Activated CD4-positive, alpha-beta T cell treated with anti-CD3 and anti-CD28 coated beads for 48 hours (primary cell): Measurements from ENCODE around the gene MZF1.
"Not testable (repeated sequence)": the region's sequence is repeated elsewhere in the genome, so short reads cannot be mapped to it uniquely, and the experiment has no call there.

Source experiments
- DNase-seq: peaks from one replicate; pipeline ENCODE4 v3.0.0-alpha.2; 2020

MZF1 gene

DNA sequence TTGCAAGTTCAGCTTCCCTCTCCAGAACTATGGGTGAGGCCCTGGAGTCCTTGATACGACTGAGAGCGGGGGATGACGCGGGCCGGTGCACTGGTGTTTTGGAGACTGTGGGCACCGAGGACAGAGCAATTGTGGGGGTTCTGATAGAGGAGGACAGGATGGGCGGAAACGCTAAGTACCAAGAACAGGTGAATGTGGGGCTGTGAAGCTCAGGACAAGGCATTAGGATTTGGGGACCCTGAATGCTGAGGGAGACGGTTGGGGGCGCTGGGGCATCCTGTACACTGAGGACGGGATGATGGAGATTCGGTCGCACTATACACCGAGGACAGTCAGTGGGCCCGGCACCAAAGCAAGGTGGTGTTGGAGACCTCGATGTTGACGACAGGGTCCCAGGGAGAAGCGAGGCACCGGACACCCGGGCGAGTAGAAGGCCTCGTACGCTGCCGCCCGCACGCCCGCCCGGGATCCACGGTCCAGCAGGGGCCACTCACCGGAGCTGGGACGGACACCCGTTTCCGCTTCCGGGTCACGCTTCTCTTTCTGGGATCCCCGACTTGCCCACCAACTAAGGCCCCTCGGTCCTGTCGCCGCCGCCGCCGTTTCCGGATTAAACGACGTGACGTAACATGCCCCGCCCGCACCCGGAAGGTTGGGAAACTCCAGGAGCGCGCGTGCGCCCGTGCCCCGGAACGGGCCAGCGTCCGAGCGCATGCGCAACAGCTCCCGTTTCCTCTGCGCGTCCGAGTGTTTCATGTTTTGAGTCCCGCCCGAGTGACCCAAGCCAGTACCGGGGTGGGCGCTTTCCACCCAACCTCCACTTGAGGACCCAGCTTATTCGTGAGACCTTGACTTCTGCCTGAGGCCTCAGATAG is 18.4 kb downstream of the MZF1 start, which contains the start of gene CHMP2A:
CHMP2A (minus strand) TSS at position 612 of the 875 bp plus-strand sequence. CDS start 893 bp downstream, outside the sequence.
- DNase-seq: peak; percentile 99

DNA sequence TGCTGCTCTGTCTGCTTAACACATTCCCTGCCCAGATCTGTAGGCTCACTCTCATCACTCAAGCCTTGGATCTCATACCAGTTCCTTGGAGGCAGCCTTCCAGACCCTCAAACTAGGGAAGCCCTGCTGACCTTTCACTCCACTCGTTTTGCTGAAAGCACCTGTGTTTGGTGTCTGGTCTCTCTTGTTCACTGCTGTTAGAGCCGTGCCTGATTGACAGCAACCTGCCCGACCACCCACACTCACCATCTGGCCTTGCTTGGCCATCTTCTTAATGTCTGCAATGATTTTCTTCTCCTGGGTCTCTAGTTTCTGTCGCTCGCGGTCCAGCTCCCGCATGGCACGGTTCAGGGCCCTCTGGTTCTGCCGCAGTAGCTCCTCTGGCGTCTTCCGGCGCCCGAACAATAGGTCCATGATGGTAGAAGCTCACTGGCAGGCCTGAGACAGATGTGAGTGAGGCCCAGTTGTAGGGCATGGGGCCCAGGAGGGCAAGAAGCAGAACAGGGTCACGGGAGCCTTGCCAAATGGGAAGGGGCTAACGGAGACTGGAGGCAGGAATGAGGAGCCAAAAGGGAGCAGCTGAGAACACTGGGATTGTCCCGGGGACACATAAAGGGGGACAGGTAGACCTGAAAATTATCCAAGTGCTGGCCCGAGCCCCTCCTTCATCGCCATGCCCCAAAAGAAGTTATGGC is 19.2 kb downstream of the MZF1 start:
- DNase-seq: no peak

DNA sequence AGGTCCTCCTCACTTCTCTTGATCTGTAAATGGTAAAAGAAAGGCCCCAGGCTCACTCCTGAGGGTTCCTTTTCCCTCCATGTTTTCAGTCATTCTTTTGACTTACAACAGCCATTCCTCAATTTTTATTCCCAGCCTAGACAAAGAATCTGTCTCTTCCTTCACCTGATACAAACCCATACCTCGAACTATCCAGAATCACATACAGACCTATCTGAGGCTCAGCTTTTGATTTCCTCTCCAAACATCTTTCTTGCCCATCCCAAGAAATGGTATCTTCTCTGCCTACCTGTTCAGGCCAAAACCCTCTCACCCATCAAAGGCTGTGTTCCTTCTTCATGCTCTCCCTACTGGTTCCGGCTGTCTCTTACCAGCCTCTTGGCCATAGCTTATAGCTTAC is 20.5 kb downstream of the MZF1 start:
- DNase-seq: no peak

DNA sequence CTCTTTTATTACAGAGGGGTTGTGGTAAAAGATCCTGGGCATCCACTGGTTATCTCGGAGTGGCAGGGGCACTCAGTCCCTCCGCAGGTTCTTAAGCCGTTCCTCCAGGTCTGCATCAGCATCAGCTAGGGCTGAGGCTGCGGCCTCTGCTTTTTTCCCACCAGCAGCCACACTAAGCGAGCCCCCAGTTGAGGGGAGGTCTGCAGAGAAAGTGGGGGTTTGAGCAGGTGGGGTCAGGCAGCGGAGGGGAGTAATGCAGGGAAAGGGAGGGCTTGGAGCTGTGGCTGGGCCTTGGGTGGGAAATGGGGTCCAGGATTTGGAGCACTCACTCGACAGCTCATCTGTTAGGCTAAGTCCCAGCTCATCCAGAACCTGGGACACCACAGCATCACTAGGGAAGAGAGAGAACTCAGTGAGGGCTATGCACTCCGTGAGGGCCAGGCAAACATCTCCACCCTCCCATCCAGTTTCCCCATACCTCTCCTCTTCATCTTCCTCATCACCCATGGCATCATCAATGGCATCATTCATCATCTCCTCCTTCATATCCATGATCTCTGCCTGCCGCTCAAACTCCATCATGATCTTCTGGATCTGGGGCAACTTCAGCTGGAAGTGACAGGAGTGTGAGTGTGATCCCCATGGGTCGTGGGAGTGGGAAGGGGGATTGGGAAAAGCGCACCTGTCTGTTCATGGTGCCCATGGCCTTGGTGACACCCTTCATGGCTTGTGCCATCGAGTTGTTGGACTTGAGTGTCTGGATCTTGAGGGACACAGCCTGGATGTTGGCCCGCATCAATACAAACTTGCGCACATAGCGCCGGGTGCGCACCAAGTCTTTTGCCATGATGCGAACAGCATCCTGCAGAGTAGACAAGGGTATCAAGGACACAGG is 21.3 kb downstream of the MZF1 start:
- no peak for DNase-seq

DNA sequence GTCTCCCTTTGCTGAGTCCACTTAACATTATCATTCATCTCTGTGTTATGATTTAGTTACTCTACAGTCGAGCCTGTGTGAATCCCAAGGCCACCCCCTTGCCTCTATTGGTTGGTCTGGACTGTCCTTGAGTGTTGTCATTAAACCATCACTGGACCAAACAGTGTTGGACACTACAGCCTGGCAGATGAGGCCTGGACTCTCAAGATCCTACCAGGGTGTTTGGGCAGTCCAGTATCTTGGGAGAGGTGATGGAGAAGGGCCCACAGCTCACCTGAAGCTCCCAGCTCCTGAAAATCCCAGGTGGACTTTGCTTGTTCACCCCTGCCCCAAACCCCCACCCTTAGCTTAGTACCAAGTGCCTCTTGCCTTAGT is 22.0 kb downstream of the MZF1 start:
- no peak for DNase-seq

DNA sequence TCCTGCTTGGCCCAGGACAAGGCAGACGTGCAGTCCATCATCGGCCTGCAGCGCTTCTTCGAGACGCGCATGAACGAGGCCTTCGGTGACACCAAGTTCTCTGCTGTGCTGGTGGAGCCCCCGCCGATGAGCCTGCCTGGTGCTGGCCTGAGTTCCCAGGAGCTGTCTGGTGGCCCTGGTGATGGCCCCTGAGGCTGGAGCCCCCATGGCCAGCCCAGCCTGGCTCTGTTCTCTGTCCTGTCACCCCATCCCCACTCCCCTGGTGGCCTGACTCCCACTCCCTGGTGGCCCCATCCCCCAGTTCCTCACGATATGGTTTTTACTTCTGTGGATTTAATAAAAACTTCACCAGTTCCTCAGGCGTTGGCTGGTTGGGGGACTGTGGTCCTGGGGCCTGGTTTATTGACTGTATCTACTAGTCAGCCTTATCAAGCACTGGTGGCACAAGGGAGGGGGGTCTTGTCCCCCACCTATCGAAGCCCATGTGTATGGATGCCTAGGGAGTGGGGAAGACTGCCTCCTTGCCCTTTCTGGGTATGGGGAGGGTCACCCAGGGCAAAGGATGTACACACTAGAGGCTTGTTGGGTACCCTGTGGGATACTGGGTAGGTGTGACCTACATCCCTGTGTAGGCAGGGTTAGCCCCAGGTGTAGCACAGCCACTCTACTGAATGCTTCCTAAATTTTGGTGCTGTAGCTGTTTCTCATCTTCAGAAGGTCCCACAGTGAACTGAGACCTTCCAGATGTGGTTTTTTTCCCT is 22.6 kb downstream of the MZF1 start:
- no peak for DNase-seq

DNA sequence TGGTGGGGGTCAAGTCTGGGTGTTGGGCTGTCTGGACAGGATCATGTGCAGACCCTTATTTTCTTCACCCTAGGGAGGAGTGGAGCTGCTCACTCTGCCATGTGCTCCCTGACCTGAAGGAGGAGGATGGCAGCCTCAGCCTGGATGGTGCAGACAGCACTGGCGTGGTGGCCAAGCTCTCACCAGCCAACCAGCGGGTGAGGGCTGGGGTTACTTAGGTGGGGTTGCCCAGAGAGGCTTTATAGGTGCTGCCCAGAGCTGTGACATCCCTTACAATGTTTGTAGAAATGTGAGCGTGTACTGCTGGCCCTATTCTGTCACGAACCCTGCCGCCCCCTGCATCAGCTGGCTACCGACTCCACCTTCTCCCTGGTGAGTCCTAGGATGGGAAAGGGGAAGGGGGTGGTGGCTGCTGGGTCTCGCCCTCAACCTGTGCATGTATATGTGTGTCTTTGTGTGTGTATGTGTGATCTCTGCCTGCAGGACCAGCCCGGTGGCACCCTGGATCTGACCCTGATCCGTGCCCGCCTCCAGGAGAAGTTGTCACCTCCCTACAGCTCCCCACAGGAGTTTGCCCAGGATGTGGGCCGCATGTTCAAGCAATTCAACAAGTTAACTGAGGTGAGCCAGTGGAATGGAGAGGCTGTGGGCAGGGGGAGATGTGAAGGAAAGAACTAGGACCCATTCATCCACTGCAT is 23.3 kb downstream of the MZF1 start:
- no peak for DNase-seq

DNA sequence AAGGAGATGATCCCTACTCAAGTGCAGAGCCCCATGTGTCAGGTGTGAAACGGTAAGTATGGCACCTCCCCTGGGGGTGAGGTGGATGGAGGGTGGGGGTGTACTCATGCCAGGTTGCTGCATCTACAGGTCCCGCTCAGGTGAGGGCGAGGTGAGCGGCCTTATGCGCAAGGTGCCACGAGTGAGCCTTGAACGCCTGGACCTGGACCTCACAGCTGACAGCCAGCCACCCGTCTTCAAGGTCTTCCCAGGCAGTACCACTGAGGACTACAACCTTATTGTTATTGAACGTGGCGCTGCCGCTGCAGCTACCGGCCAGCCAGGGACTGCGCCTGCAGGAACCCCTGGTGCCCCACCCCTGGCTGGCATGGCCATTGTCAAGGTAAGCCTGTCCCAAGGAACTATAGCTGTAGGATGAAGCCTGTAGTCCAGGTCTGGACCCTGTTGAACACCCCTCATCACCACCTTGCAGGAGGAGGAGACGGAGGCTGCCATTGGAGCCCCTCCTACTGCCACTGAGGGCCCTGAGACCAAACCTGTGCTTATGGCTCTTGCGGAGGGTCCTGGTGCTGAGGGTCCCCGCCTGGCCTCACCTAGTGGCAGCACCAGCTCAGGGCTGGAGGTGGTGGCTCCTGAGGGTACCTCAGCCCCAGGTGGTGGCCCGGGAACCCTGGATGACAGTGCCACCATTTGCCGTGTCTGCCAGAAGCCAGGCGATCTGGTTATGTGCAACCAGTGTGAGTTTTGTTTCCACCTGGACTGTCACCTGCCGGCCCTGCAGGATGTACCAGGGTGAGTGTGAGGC is 24.1 kb downstream of the MZF1 start:
- DNase-seq: no peak

DNA sequence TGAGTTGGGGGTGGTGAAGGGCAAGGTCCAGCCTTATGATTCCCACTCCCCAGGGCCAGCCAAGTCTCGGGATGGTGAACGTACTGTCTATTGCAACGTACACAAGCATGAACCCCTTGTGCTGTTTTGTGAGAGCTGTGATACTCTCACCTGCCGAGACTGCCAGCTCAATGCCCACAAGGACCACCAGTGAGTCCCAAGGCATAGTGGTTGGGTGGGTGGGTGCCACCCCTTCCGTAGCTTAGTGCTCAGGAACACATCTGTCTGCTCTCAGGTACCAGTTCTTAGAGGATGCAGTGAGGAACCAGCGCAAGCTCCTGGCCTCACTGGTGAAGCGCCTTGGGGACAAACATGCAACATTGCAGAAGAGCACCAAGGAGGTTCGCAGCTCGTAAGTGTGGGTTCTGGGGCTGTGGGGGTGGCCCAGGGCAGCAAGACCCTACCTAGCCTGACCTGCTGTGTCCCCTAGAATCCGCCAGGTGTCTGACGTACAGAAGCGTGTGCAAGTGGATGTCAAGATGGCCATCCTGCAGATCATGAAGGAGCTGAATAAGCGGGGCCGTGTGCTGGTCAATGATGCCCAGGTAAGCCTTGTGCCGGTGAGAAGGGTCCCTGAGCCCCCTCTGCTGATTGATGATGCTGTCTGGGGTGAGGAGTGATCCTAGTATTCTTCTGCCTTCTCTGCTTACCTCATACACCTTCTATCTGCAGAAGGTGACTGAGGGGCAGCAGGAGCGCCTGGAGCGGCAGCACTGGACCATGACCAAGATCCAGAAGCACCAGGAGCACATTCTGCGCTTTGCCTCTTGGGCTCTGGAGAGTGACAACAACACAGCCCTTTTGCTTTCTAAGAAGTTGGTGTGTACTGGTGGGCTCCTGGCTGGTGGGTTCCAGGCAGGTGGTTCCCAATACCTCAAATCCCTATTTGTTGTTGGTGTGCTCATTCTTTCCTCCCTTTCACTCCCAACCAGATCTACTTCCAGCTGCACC is 25.5 kb downstream of the MZF1 start:
- DNase-seq: no peak

DNA sequence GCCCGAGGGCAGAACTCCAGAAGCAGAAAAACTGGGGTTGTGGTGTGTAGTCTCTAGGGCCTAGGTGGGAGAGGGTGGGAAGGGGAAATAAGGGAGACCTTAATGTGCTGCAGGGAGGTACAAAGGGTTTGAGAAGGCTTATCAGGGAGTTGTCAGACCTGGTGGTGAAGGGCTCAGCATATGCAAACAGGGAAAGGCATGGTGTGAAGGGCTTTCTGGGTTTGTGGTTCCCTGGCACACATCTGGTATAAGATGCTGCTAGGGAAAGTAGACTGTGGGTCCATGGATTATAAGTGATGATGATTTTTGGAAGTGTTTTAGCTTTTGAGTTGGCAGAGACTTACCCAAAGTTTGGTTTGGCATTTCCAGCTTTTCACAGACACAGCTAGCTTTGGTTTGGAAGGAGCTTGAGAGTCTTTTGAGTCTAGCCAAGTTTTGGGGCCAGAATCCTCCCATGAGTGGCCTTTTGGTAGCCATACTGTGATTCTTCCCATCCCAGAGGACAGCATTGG is 27.1 kb downstream of the MZF1 start:
- DNase-seq: no peak

DNA sequence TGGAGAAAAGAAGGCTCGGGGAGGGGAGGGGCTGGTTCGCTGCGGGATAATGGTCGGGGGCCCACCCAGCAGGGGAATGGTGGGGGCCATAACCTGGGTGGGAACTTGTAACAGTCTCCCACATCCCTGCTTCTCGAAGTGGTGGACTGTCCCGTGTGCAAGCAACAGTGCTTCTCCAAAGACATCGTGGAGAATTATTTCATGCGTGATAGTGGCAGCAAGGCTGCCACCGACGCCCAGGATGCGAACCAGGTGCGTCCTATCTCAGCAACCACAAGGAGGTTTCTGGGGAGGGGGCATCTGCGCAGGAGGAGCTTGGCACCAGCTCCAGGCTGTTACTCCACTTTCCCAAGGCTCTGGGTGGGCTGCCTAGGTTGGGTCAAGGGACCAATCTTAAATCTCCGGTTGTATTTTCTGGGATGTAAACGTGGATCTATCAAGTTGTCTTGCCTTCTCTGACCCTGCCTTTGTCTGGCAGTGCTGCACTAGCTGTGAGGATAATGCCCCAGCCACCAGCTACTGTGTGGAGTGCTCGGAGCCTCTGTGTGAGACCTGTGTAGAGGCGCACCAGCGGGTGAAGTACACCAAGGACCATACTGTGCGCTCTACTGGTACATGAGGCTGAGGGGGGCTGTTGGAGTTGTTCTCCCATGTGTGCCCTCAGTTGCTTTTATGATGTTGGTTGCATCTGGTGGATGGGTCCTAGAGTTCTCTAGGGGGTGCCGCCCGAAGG is 27.7 kb downstream of the MZF1 start:
- no peak for DNase-seq

DNA sequence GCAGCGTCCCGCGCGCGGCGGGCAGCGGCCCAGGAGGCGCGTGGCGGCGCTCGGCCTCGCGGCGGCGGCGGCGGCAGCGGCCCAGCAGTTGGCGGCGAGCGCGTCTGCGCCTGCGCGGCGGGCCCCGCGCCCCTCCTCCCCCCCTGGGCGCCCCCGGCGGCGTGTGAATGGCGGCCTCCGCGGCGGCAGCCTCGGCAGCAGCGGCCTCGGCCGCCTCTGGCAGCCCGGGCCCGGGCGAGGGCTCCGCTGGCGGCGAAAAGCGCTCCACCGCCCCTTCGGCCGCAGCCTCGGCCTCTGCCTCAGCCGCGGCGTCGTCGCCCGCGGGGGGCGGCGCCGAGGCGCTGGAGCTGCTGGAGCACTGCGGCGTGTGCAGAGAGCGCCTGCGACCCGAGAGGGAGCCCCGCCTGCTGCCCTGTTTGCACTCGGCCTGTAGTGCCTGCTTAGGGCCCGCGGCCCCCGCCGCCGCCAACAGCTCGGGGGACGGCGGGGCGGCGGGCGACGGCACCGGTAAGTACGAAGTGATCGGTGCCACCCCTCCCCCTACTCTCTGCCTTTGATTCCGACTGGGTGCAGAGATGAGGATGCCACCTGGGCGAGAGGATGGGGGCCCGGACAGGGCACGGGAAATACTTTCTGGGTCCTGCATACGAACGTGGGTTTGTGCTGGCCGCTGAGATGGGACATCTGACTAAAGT is 28.4 kb downstream of the MZF1 start:
- DNase-seq: peak; percentile 78

DNA sequence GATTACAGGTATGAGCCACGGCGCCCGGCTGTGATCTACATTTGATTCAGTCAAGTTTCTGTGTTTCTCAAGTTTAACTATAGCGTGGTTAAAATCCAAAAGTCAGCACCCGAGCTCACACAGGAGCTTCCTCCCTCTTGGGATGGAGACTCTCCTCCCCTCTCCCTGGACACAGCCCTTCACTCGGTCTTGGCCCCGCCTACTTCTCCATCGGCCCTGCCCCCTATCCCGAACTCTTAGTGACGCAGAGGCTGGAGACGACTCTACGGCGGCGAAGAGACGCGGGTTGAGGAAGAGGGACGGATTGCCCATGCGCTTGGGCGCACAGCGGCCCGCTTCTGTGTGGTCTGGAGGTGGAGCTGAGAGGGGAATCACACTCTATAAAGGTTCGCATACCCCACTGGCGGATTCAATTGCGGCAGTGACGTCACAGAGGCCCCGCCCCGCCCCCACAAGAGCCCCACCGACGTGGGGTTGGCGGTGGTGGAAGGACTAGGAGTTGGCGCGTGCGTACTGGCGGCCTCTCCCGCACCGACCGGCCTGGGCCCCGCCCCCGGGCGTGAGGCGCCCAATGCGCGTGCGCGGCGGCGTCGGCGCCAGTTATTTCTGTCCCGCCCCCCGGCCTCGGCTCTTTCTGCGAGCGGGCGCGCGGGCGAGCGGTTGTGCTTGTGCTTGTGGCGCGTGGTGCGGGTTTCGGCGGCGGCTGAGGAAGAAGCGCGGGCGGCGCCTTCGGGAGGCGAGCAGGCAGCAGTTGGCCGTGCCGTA is 29.1 kb downstream of the MZF1 start, which contains the start of gene TRIM28:
TRIM28 (plus strand) TSS at position 239 of the 765 bp plus-strand sequence. CDS start 694 bp downstream, outside the sequence.
- peak; percentile 100 for DNase-seq

DNA sequence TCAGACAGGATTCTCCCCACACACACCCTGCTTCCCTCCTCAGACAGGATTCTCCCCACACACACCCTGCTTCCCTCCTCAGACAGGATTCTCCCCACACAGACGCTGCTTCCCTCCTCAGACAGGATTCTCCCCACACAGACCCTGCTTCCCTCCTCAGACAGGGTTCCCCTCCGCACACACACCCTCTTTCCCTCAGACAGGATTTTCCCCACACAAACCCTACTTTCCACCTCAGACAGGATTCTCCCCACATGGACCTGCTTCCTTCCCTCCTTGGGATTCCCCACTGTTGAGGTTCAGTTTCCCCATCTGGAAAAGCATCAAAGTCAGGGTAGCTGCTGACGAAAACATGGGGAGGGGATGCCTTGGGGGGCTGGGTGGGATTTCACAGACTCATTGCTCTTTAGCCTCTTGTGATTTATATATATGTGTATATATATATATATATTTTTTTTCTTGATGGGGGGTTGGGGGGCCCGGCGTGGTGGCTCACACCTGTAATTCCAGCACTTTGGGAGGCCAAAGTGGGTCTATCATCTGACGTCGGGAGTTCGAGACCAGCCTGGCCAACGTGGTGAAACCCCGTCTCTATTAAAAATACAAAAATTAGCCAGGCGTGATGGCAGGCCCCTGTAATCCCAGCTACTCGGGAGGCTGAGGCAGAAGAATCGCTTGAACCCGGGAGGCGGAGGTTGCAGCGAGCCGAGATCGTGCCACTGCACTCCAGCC is 30.3 kb downstream of the MZF1 start:
- not testable (repeated sequence) for DNase-seq

DNA sequence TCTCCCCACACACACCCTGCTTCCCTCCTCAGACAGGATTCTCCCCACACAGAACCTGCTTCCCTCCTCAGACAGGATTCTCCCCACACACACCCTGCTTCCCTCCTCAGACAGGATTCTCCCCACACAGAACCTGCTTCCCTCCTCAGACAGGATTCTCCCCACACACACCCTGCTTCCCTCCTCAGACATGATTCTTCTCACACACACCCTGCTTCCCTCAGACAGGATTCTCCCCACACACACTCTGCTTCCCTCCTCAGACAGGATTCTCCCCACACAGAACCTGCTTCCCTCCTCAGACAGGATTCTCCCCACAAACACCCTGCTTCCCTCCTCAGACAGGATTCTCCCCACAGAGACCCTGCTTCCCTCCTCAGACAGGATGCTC is 34.0 kb downstream of the MZF1 start:
- DNase-seq: not testable (repeated sequence)
